Measurements from ENCODE around the gene FBXO28.
"Not testable (repeated sequence)": the region's sequence is repeated elsewhere in the genome, so short reads cannot be mapped to it uniquely, and the experiment has no call there.

Gene FBXO28
- total RNA-seq: 76.0 to 76.9 reads per million in 2 donors

GRCh38 chr1:224113918-224114786, at the start of gene FBXO28:
Gene FBXO28, plus strand, starts transcription at chr1:224114111. Its CDS starts 19 bp downstream, at chr1:224114130.
- DNase-seq: peak; percentile 66

- DNase-seq: no peak
Observed at GRCh38 chr1:224064150-224064549, 49.8 kb upstream of the FBXO28 start.

- DNase-seq: no peak
Observed at GRCh38 chr1:224065455-224065854, 48.5 kb upstream of the FBXO28 start.

- no peak for DNase-seq
Observed at GRCh38 chr1:224067207-224067606, 46.7 kb upstream of the FBXO28 start.

- no peak for DNase-seq
Observed at GRCh38 chr1:224067621-224068457, 46.1 kb upstream of the FBXO28 start.

GRCh38 chr1:224068458-224069072, 45.3 kb upstream of the FBXO28 start:
- no peak for DNase-seq

GRCh38 chr1:224069138-224069537, 44.8 kb upstream of the FBXO28 start:
- DNase-seq: no peak

GRCh38 chr1:224070521-224070920, 43.4 kb upstream of the FBXO28 start:
- DNase-seq: no peak

GRCh38 chr1:224076407-224076806, 37.5 kb upstream of the FBXO28 start:
- DNase-seq: no peak

- not testable (repeated sequence) for DNase-seq
Observed at GRCh38 chr1:224079644-224080043, 34.3 kb upstream of the FBXO28 start.

- no peak for DNase-seq
Observed at GRCh38 chr1:224080115-224080774, 33.7 kb upstream of the FBXO28 start.

GRCh38 chr1:224081604-224082003, 32.3 kb upstream of the FBXO28 start:
- no peak for DNase-seq

- no peak for DNase-seq
Observed at GRCh38 chr1:224082146-224082545, 31.8 kb upstream of the FBXO28 start.

GRCh38 chr1:224084867-224085266, 29.0 kb upstream of the FBXO28 start:
- no peak for DNase-seq

- no peak for DNase-seq
Observed at GRCh38 chr1:224085421-224086108, 28.3 kb upstream of the FBXO28 start.

GRCh38 chr1:224087286-224087794, 26.6 kb upstream of the FBXO28 start:
- DNase-seq: no peak

- DNase-seq: no peak
Observed at GRCh38 chr1:224089583-224089982, 24.3 kb upstream of the FBXO28 start.

GRCh38 chr1:224090116-224090515, 23.8 kb upstream of the FBXO28 start:
- DNase-seq: no peak

GRCh38 chr1:224092111-224092510, 21.8 kb upstream of the FBXO28 start:
- DNase-seq: no peak

- no peak for DNase-seq
Observed at GRCh38 chr1:224092601-224093000, 21.3 kb upstream of the FBXO28 start.

GRCh38 chr1:224095339-224095738, 18.6 kb upstream of the FBXO28 start:
- DNase-seq: no peak

GRCh38 chr1:224095867-224096266, 18.0 kb upstream of the FBXO28 start:
- DNase-seq: no peak
